ENCODE results near the gene ADD3.

The ADD3 gene

GRCh38 chr10:109963439-109963838 lies 44.3 kb upstream of the ADD3 start:
- Histone ChIP-seq H3K4me3 (ENCODE audit: low read depth, low read length, poor library complexity, severe bottlenecking) (no peak overlapping the region), H3K36me3 (ENCODE audit: insufficient read depth, low read length) (no peaks in the 10 kb centered on the region), H3F3A (ENCODE audit: insufficient read depth, low read length) (no peaks in the 10 kb centered on the region), H3K27me3 (ENCODE audit: insufficient read depth, low read length) (no peaks in the 10 kb centered on the region), H2AFZ (ENCODE audit: low read length) (no peak overlapping the region), H3K9me3 (ENCODE audit: low read length) (no peaks in the 10 kb centered on the region), H3K79me2 (ENCODE audit: insufficient read depth, low read length) (no peaks in the 10 kb centered on the region), H3K9me2 (ENCODE audit: low read depth, low read length) (no peaks in the 10 kb centered on the region), H3K4me1 (ENCODE audit: insufficient read depth, low read length, severe bottlenecking) (no peaks in the 10 kb centered on the region), H3K4me2 (ENCODE audit: low read length) (no peak overlapping the region), H3K27ac (ENCODE audit: low read depth, low read length, poor library complexity, severe bottlenecking) (no peak overlapping the region), H3K9ac (ENCODE audit: low read length) (no peak overlapping the region), H4K20me1 (ENCODE audit: insufficient read depth, low read length) (no peaks in the 10 kb centered on the region)
- TF ChIP-seq CTCF (IDR thresholded peaks at IDR 0.05; ENCODE audit: low read length) (no peak), EZH2 (IDR thresholded peaks at IDR 0.05; ENCODE audit: borderline replicate concordance, low read length) (no peak)

- no peaks in the 10 kb centered on the region for H3K9me3 ChIP-seq (ENCODE audit: low read length)
- H3K4me2 ChIP-seq (ENCODE audit: low read length) = no peak overlapping the region
These were observed 43.5 kb upstream of the ADD3 start for GRCh38 chr10:109964318-109964717.

GRCh38 chr10:109966961-109967738 lies 40.6 kb upstream of the ADD3 start:
- no peak overlapping the region for H2AFZ ChIP-seq (ENCODE audit: low read length)
- H3K36me3 ChIP-seq (ENCODE audit: insufficient read depth, low read length) = no peaks in the 10 kb centered on the region
- TF ChIP-seq CTCF (IDR thresholded peaks at IDR 0.05; ENCODE audit: low read length) = no peak
- TF ChIP-seq EZH2 (IDR thresholded peaks at IDR 0.05; ENCODE audit: borderline replicate concordance, low read length) = no peak
- H3K27me3 ChIP-seq (ENCODE audit: insufficient read depth, low read length) = peaks cover 3% of the 10 kb centered on the region; the same call in 1 of the 2 replicates
- no peak overlapping the region for H3K4me2 ChIP-seq (ENCODE audit: low read length)
- no peak overlapping the region for H3K4me3 ChIP-seq (ENCODE audit: low read depth, low read length, poor library complexity, severe bottlenecking)
- H3K9me3 ChIP-seq (ENCODE audit: low read length) = no peaks in the 10 kb centered on the region
- H4K20me1 ChIP-seq (ENCODE audit: insufficient read depth, low read length) = no peaks in the 10 kb centered on the region
- no peak overlapping the region for H3K27ac ChIP-seq (ENCODE audit: low read depth, low read length, poor library complexity, severe bottlenecking)
- no peaks in the 10 kb centered on the region for H3K79me2 ChIP-seq (ENCODE audit: insufficient read depth, low read length)
- H3F3A ChIP-seq (ENCODE audit: insufficient read depth, low read length) = no peaks in the 10 kb centered on the region
- H3K9ac ChIP-seq (ENCODE audit: low read length) = no peak overlapping the region
- H3K4me1 ChIP-seq (ENCODE audit: insufficient read depth, low read length, severe bottlenecking) = no peaks in the 10 kb centered on the region
- no peaks in the 10 kb centered on the region for H3K9me2 ChIP-seq (ENCODE audit: low read depth, low read length)

More at GRCh38 chr10:109964318-109964717, 43.5 kb upstream of the ADD3 start:
- H3K79me2 ChIP-seq (ENCODE audit: insufficient read depth, low read length) = no peaks in the 10 kb centered on the region
- H3K9me2 ChIP-seq (ENCODE audit: low read depth, low read length) = no peaks in the 10 kb centered on the region
- H2AFZ ChIP-seq (ENCODE audit: low read length) = no peak overlapping the region
- H3K4me3 ChIP-seq (ENCODE audit: low read depth, low read length, poor library complexity, severe bottlenecking) = no peak overlapping the region
- H3K4me1 ChIP-seq (ENCODE audit: insufficient read depth, low read length, severe bottlenecking) = no peaks in the 10 kb centered on the region
- TF ChIP-seq CTCF (IDR thresholded peaks at IDR 0.05; ENCODE audit: low read length) (no peak), EZH2 (IDR thresholded peaks at IDR 0.05; ENCODE audit: borderline replicate concordance, low read length) (no peak)
- no peaks in the 10 kb centered on the region for H3F3A ChIP-seq (ENCODE audit: insufficient read depth, low read length)
- H3K9ac ChIP-seq (ENCODE audit: low read length) = no peak overlapping the region
- no peaks in the 10 kb centered on the region for H4K20me1 ChIP-seq (ENCODE audit: insufficient read depth, low read length)
- H3K27me3 ChIP-seq (ENCODE audit: insufficient read depth, low read length) = no peaks in the 10 kb centered on the region
- H3K36me3 ChIP-seq (ENCODE audit: insufficient read depth, low read length) = no peaks in the 10 kb centered on the region
- H3K27ac ChIP-seq (ENCODE audit: low read depth, low read length, poor library complexity, severe bottlenecking) = no peak overlapping the region
